HG02798 (cell line): ENCODE measurements around the gene PDZK1IP1.

Experiments used
- ATAC-seq: cut with Tn5 transposase; IDR thresholded peaks from one replicate; pipeline ENCODE4 v1.9.1; 2021; ENCODE audit warnings: mild to moderate bottlenecking; ENCODE audit not compliant: unreplicated experiment, poor library complexity

The PDZK1IP1 gene, protein sequence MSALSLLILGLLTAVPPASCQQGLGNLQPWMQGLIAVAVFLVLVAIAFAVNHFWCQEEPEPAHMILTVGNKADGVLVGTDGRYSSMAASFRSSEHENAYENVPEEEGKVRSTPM

GRCh38 chr1:47189844-47190508, at the start of gene PDZK1IP1:
Gene PDZK1IP1 (minus strand): TSS chr1:47190036. CDS start chr1:47189932, 104 bp downstream.
- ATAC-seq = no peak

GRCh38 chr1:47238935-47239592, 49.2 kb upstream of the PDZK1IP1 start:
- ATAC-seq = no peak

DNA sequence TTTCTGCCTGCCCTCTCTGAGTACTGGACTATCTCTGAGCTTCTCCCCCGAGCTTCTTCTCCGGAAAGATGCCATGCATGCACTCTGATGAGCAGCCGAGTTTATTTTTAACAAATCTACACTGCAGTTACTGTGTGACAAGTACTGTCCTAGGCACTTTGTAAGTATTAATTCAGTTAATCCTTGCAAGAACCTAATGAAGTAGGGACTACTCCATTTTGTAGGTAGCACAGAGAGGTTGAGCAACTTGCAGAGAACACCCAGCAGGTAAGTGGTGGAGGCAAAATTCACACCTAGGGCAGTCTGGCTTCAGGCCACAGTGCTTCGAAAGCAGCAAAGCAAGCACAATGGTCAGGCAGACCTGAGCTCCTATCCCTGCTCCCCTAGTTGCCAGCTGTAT, 46.0 kb upstream of the PDZK1IP1 start:
- no peak for ATAC-seq

DNA sequence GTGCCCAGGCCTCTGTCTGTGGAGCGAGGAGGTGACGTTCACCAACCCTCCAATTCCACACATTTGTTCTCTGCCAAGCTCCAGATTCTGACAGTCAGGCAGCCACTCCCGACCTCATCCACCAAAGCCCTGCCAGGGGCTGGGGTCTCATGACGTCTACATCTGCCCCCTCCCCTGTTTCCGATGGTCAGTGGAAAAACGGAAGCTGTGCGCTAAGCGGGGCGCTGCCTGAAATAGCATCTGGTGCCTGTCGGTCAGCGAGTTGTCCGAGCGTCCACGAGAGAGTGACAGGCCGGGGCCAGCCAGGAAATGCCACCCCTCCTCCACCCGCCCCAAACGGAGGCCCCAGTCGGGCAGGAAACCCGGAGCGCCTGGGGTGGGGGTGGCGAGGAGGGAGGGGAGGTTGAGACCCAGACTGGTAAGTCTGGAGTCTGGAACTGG, 45.4 kb upstream of the PDZK1IP1 start:
- ATAC-seq = no peak

DNA sequence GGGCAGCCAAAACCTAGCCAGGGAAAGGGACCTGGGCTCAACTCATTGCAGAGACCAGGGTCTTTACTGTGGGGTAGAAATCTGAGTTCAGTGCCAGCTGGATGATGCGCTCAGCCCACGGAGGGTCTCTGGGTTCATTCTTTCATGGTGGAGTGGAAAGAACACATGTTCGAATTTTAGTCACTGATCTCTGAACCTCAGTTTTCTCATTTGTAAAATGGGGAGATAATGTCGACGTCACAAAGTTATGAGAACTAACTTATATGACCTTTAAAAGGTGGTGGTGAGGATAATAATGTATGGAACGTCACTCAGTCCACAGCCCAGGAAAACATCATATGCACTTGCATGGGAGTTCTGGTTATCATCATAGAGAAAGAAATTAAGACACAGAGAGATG, 43.4 kb upstream of the PDZK1IP1 start:
- no peak for ATAC-seq

- ATAC-seq = no peak
Measured at GRCh38 chr1:47232187-47232874, 42.5 kb upstream of the PDZK1IP1 start, which contains the start of gene TAL1. Gene TAL1 (minus strand): TSS chr1:47232225. CDS start chr1:47225888, 6,337 bp downstream.

DNA sequence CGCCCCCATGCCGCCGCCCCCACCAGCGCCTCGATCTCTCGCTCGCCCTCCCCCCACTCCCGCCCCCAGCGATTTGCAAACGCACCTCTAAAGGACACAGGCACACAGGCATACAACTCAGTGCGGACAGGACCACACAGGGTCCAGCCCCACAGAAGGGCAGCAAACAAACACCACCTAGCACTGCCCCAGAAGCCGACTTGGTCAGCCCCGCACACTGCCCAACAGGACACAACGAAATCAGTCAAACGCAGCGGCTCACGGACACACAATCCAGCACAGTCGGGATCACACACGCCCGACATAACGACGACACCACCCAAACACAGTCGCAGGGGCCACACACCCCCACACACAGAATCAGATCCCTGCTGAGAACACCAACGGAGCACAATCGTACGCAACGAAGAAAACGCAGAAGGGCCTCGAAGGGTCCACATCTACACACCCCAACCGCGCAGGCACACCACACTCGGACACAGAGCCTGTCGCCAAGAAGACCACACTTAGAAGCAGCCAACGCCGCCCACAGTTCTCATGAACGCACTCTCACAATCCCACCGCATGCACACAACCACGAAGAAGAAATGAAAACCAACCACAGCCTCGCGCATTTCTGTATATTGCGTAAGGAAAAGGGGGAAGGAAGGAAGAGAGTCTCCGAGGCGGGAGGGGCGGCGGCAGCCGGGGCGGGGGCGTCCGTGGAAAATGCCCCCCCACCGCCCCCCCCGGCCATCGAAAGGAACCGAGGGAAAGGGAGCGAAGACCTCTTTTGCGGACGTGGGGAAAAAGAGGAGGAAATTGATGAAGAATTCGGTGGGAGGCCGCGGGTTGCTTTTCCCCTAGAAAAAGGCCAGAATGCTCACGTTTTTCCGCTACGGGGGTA, 41.7 kb upstream of the PDZK1IP1 start:
- ATAC-seq = no peak

DNA sequence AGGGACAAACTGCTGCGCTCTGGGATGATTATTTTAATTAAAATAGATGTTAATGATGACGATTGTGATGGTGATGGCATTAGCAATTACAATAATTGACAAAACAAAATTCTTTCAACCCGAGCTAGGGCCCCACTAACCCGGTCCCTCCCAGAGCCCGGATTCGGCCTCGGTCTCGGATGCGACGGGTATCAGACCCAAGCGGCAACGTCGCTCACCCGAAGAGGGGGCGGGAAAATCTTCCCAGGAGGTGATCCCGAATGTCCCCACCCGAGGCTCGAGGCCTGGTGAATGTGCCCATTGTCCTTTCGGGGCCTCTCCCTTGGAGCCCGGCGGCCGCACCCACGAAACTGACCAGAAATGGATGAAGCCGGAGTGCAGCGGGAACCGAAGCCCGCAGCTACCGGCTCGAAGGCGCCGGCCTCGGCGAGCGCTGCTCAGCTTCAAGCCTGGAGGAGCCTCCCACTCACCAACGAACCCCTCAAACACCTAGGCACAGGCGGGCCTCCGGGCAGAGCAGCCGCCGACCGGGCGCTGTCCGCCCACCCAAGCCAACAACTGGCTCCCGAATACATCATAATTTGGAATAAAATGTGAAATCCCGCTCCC, 41.0 kb upstream of the PDZK1IP1 start:
- no peak for ATAC-seq

DNA sequence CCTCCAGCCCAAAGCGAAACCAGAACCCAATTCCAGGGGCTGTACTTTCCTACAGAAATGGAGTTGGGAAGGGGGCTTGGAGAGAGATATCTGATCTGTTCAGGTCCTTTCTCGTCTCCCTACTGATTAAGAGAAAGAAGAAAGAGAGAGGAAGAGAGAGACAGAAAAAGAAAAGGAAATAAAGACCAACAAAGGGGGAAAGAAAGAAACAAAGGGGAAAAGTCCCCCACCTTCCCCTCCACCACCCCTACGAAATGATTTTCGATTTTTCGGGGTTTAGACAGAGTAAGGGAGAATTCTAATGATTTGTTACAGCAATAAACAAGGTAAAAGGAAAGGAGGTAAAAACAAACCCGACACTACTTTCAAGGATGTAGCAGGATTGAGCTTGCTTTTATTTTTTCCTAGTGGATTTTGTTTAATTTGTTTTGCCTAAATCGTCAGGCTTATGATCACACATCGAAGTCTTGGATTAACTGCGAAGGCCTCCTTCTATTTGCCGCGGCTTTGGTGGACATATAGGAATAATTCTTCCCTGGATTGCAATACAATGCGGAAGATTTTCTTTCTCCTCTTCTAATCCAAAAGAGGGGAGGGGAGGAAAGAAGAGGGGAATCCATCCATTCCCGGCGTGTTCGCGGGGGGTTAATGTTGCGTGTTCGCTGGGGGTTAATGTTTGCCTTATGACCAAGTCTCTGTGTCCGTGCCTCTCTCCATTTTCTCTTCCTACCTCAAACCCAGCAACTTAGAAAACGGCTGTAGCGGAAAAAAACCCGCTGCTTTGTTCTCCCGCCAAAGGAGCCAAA, 40.3 kb upstream of the PDZK1IP1 start:
- no peak for ATAC-seq

DNA sequence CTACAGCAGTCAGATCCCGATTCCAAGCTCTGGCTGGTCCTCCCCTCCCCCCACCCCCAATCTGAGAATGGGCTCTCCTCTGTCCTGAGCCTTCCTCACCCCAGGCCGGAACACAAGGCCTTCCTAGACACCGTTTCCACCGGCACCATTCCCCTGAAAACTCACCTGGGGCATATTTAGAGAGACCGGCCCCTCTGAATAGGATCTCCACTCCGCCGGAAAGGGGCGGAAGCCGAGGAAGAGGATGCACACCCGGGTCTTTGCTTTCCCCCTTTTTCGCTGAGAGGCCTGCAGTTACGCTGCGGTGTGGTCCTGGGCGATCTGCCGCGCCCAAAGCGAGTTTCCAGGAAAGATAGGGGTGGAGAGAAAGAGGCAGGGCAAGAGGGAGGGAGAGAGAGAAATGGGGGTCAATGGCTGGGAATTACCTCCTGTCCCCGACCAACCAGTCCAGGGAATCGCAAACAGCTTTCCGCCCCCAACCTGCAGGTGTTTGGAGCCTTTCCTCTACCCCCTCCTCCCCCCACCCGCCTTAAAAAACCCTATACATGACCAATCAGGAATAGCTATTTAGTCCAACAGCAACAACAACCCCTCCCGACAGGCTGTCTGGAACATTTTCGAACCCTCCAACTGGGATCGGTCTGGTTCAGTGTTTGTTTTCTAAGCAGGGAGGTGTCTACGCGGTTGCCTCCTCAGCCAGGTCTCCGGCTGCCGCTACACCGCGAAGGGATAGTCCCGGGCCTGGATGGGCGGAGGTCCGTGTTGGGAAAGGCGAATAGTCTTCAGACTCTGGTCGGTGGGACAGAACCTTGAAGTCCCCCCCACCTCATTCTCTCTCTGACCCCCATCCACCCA, 39.4 kb upstream of the PDZK1IP1 start:
- no peak for ATAC-seq

DNA sequence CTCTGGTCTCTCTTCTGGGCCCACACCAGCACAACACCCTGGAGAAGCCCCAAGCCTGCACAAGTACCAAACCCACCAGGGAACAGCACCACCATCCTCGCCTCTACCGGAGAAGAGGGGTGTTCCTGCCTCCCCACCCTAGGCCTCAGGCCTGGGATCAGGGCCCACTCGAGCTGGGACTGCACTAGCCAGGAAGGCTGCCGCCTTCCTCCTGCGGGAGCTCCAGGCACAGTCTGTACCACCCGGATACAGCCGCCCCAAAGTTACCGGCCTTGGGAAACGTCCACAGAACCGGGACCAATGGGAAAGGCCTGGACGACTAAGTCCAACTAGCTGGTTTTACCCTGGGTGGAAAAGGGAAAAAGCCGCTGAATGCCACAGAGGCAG, 38.8 kb upstream of the PDZK1IP1 start:
- no peak for ATAC-seq

DNA sequence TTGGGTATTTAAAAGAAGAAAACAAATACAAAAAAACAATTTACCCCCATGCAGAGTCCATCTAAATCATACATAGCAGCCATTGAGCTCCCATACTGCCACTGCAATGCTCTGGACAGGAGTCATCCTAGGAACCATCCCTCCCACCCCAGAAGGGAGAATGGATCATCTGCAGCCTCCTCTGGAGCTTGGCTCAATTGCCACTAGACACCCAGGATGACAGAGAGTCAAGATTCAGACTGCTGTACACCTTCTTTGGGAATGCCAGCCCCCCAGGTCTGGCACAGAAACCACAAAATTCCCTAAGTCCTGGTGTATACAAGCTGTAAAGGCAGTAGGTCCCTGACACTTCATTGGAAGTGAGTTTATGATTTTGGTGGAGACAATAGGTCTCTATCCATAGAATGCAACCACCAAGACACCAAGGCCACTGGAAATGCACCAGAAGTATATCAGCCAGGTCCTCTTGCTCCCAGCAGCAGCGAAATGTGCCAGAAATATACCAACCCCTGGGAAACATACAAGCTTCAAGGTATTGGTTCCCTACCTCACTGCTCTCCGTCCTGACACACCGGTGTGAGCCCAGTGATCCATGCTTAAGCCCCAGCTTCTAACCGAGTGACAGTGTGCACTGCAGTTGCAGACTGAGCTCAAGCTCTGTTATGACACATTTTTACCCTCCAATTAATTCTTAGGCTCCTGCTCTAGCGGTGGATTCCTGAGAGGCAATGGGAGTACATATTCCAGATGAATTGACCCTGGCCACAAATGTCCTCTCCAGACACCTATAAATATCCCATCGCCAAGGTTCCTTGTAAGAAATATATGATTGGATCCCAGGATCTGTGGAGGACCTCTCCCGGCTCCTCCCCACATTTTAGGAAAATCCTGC, 37.8 kb upstream of the PDZK1IP1 start:
- no peak for ATAC-seq

- ATAC-seq = no peak
Measured at GRCh38 chr1:47226839-47227215, 37.0 kb upstream of the PDZK1IP1 start.

GRCh38 chr1:47226121-47226838, 36.4 kb upstream of the PDZK1IP1 start:
- no peak for ATAC-seq

DNA sequence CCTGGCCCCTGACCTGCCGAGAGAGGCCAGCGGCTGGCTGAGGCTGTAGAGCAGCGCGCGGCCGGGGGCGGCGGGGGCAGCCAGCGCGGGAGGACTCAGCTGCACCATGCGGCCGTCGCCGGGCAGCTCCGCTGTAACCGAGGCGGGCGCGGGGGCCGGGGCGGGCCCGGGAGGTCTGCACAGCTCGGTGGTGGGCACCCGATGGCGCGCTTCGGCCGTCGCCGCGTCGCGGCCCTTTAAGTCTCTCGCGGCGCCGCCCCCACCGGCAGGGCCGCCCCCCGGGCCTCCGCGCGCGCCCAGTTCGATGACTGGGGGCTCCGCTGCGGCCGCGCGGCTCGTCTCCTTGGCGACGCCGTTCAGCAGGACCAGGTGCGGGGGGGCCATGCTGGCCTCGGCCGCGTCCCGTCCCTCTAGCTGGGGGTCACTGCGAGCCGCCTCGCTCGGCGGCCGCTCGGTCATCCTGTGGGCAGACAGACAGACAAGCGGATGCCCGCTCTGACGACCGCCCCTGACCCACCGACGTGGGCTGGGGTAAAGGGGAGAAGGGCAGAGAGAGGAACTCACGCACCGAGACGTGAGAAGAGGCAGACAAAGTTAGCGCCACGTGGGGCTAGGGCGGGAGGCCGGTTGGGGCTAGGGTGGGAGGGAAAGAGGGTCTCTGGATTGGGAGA, 35.7 kb upstream of the PDZK1IP1 start:
- ATAC-seq = no peak
